Choroid plexus epithelial cell (primary cell): ENCODE results near the gene CDK4.
A peak's percentile ranks its signal among the peaks of the same experiment; 100 is the strongest.

Experiments used
- DNase-seq: peaks from one replicate; pipeline ENCODE4 v3.0.0-alpha.2; 2010; ENCODE audit warnings: low read depth
- H3K4me3 ChIP-seq: 2 replicates; pipeline ENCODE4 v1.5.1; 2011; ENCODE audit warnings: low read depth, mild to moderate bottlenecking, control low read depth, low read length, moderate library complexity
- CTCF ChIP-seq: conservative IDR thresholded peaks from 2 replicates; pipeline ENCODE4 v1.5.1; 2011; ENCODE audit warnings: low read depth, mild to moderate bottlenecking, control low read depth, inconsistent platforms, low read length, moderate library complexity

CDK4 gene

GRCh38 chr12:57755454-57756372 lies 3.6 kb upstream of the CDK4 start:
- no peak for DNase-seq
- TF ChIP-seq CTCF, result no peak
- peak overlapping the region; percentile 55 for H3K4me3 ChIP-seq

- H3K4me3 ChIP-seq, result peak overlapping the region; percentile 55
- no peak for DNase-seq
- TF ChIP-seq CTCF, result no peak
Observed at GRCh38 chr12:57755194-57755453, 3.0 kb upstream of the CDK4 start.

DNA sequence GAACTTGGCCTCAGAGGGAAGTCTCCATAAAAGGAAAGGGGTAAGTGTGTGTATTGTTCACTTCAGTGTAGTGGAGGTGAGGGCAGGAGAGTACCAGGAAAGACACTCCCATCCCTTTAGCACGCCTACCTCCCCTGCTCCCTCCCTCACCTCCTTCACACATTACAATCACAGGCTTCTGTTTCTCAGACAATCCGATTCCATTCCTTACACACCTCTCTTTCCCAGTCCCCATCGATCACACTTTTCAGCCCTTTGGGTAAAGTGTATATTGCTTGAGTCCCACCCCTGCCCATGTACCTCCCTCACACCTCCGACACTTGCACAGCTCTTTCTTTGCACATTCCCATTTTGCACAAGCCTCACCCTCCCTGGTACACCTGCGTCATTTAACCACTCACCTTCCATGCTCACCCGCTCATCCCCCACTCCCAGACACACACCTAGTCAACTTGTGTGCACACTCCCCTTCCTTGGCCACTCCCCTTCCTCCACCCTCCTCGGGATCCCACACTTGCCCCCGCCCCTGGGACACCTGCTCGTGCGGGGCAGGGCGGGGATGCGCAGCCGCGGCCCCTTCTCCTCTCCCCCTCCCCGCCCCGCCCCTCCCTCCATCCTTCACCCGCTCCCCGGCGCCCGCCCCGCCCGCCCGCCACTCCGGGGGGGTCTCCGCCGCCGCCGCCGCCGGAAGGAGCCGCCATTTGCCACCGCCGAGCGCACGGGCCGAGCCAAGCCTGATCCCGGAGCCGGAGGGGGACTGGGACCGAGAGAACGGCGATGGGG lies 2.5 kb upstream of the CDK4 start, which contains the start of gene MARCHF9:
TSS of gene MARCHF9 (plus strand) at position 693 of the 783 bp plus-strand sequence. CDS start 426 bp downstream, outside the sequence.
- no peak for DNase-seq
- no peak for TF ChIP-seq CTCF

GRCh38 chr12:57753756-57754337 lies 1.7 kb upstream of the CDK4 start:
- no peak for TF ChIP-seq CTCF
- no peak for DNase-seq
- no peak overlapping the region for H3K4me3 ChIP-seq

More for the DNA sequence above, 2.5 kb upstream of the CDK4 start, which contains the start of gene MARCHF9:
- H3K4me3 ChIP-seq, result peak within 1 kb of the TSS; percentile 55

GRCh38 chr12:57752668-57753000 lies 524 bp upstream of the CDK4 start:
- no peak for DNase-seq
- H3K4me3 ChIP-seq, result peak overlapping the region; percentile 39
- no peak for TF ChIP-seq CTCF

- H3K4me3 ChIP-seq, result peak overlapping the region; percentile 88
- TF ChIP-seq CTCF, result no peak
- no peak for DNase-seq
Observed at GRCh38 chr12:57751432-57751787, 700 bp downstream of the CDK4 start.
